Fibroblast of lung (primary cell): ENCODE measurements around the gene NAGLU. TPM values are rescaled to one million over a fixed set of nuclear protein-coding genes. Genes with fewer than 3 reads are reported as not detected.
"Not testable (repeated sequence)": the region's sequence is repeated elsewhere in the genome, so short reads cannot be mapped to it uniquely, and the experiment has no call there.

Source experiments
- DNase-seq, 2 donors: peaks; one replicate each; pipeline versions ENCODE4 v3.0.0 to v3.0.0-alpha.2; 2010; ENCODE audit warnings: low read depth in 2 of 2
- H2AFZ ChIP-seq: 2 replicates; pipeline ENCODE4 v1.5.1; 2012; ENCODE audit warnings: low read length, control low read depth, inconsistent platforms
- H3K27ac ChIP-seq: 2 replicates; pipeline ENCODE4 v1.5.1; 2011; ENCODE audit warnings: low read length, control low read depth; ENCODE audit not compliant: insufficient read depth
- H3K27me3 ChIP-seq: 2 replicates; pipeline ENCODE4 v1.5.1; 2011; ENCODE audit warnings: mild to moderate bottlenecking, low read length; ENCODE audit not compliant: control insufficient read depth, insufficient read depth
- H3K36me3 ChIP-seq: 2 replicates; pipeline ENCODE4 v1.5.1; 2011; ENCODE audit warnings: low read length; ENCODE audit not compliant: control insufficient read depth, insufficient read depth
- H3K4me1 ChIP-seq: 2 replicates; pipeline ENCODE4 v1.5.1; 2011; ENCODE audit warnings: low read length; ENCODE audit not compliant: control insufficient read depth, insufficient read depth; ENCODE audit errors: extremely low read depth
- H3K4me2 ChIP-seq: 2 replicates; pipeline ENCODE4 v1.5.1; 2011; ENCODE audit warnings: low read length, control low read depth; ENCODE audit not compliant: insufficient read depth; ENCODE audit errors: extremely low read depth
- H3K4me3 ChIP-seq, 4 experiments: fragments of 200-600 bp in 1 of 4; sonication (generic) in 1 of 4; replicated peaks in 1 of 4; 2 replicates each; pipeline ENCODE4 v1.5.1; 2011 to 2016; ENCODE audit warnings: low read length in 4 of 4, low read depth in 3 of 4, mild to moderate bottlenecking in 3 of 4, control low read depth in 2 of 4, inconsistent platforms in 1 of 4, mixed read lengths in 1 of 4; ENCODE audit not compliant: insufficient read depth in 1 of 4; ENCODE audit errors: control extremely low read depth in 1 of 4
- H3K79me2 ChIP-seq: 2 replicates; pipeline ENCODE4 v1.5.1; 2012; ENCODE audit warnings: mild to moderate bottlenecking, low read length, inconsistent platforms; ENCODE audit not compliant: control insufficient read depth, insufficient read depth
- H3K9ac ChIP-seq: 2 replicates; pipeline ENCODE4 v1.5.1; 2011; ENCODE audit warnings: mild to moderate bottlenecking, low read length, control low read depth; ENCODE audit not compliant: insufficient read depth
- H3K9me3 ChIP-seq: 2 replicates; pipeline ENCODE4 v1.5.1; 2012; ENCODE audit warnings: low read depth, low read length; ENCODE audit not compliant: control insufficient read depth, insufficient read depth
- H4K20me1 ChIP-seq: 2 replicates; pipeline ENCODE4 v1.5.1; 2011; ENCODE audit warnings: low read length; ENCODE audit not compliant: control insufficient read depth, insufficient read depth; ENCODE audit errors: extremely low read depth
- EZH2 ChIP-seq: IDR thresholded peaks from 2 replicates; pipeline ENCODE4 v1.5.1; 2012; ENCODE audit warnings: low read length, control low read depth, mild to moderate bottlenecking; ENCODE audit errors: missing control alignments
- polyA plus RNA-seq, 2 donors: library from polyadenylated mRNA; depleted of rRNA in 1 of 2; stranded (reverse) in 1 of 2; unstranded in 1 of 2; fragments of >200 nt; gene quantifications; 2 replicates each; pipeline ENCODE4 v1.2.1, GENCODE V29; 2011 to 2012; ENCODE audit warnings: missing spikeins in 1 of 2
- total RNA-seq: library from RNA; depleted of rRNA; stranded (reverse); fragments of >200 nt; gene quantifications from 2 replicates; pipeline ENCODE4 v1.2.1, GENCODE V29; 2014
- TF ChIP-seq, protein P1 (sequence below), 2 donors: IDR thresholded peaks in 1 of 2; conservative IDR thresholded peaks in 1 of 2; 1 replicate in 1 of 2; 2 replicates in 1 of 2; pipeline ENCODE4 v1.5.1; 2011 to 2012; ENCODE audit warnings: low read length in 2 of 2, control low read depth in 1 of 2, inconsistent platforms in 1 of 2, low read depth in 1 of 2, mild to moderate bottlenecking in 1 of 2

NAGLU gene
- total and polyA plus RNA-seq, 2 donors (not counting 1 experiment from before 2014, with no cell fraction given): 19.5 to 31.9 TPM

GRCh38 chr17:42555122-42555622, 19.1 kb downstream of the NAGLU start:
- Histone ChIP-seq H3K4me1 (peaks cover 3% of the 10 kb centered on the region), H3K9ac (peak overlapping the region; percentile 78), H3K4me2 (peak overlapping the region; percentile 97), H3K27ac (peak overlapping the region; percentile 84), H3K79me2 (peaks cover 4% of the 10 kb centered on the region), H3K27me3 (no peaks in the 10 kb centered on the region), H4K20me1 (no peaks in the 10 kb centered on the region), H3K36me3 (peaks cover 4% of the 10 kb centered on the region), H3K9me3 (no peaks in the 10 kb centered on the region), H3K4me3 (peak overlapping the region; percentile 79 to 88 (median 86)), H2AFZ (peak overlapping the region; percentile 75)
- no peak for TF ChIP-seq EZH2
- TF ChIP-seq, protein P1, sequence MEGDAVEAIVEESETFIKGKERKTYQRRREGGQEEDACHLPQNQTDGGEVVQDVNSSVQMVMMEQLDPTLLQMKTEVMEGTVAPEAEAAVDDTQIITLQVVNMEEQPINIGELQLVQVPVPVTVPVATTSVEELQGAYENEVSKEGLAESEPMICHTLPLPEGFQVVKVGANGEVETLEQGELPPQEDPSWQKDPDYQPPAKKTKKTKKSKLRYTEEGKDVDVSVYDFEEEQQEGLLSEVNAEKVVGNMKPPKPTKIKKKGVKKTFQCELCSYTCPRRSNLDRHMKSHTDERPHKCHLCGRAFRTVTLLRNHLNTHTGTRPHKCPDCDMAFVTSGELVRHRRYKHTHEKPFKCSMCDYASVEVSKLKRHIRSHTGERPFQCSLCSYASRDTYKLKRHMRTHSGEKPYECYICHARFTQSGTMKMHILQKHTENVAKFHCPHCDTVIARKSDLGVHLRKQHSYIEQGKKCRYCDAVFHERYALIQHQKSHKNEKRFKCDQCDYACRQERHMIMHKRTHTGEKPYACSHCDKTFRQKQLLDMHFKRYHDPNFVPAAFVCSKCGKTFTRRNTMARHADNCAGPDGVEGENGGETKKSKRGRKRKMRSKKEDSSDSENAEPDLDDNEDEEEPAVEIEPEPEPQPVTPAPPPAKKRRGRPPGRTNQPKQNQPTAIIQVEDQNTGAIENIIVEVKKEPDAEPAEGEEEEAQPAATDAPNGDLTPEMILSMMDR (conservative IDR thresholded peaks at IDR 0.05 in 1 of 2, IDR thresholded peaks at IDR 0.05 in 1 of 2; ENCODE audit: low read depth in 1 of 2, low read length in 2 of 2): no peak
- DNase-seq: no peak

- H3K9ac ChIP-seq: not testable (repeated sequence)
Observed at GRCh38 chr17:42555961-42556617, 20.0 kb downstream of the NAGLU start.

GRCh38 chr17:42559075-42559474, 23.0 kb downstream of the NAGLU start:
- Histone ChIP-seq H3K36me3 (no peaks in the 10 kb centered on the region), H3K4me2 (no peak overlapping the region), H3K27ac (no peak overlapping the region), H3K4me1 (peaks cover 14% of the 10 kb centered on the region), H3K9me3 (no peaks in the 10 kb centered on the region), H3K27me3 (no peaks in the 10 kb centered on the region), H2AFZ (no peak overlapping the region), H4K20me1 (no peaks in the 10 kb centered on the region), H3K9ac (no peak overlapping the region), H3K4me3 (no peak overlapping the region), H3K79me2 (peaks cover 26% of the 10 kb centered on the region)
- TF ChIP-seq, protein P1 (conservative IDR thresholded peaks at IDR 0.05 in 1 of 2, IDR thresholded peaks at IDR 0.05 in 1 of 2; ENCODE audit: low read depth in 1 of 2, low read length in 2 of 2): no peak
- no peak for TF ChIP-seq EZH2
- DNase-seq: no peak

More at GRCh38 chr17:42555961-42556617, 20.0 kb downstream of the NAGLU start:
- H3K4me2 ChIP-seq, DNase-seq, H3K27me3 ChIP-seq, H3K9me3 ChIP-seq, H3K4me3 ChIP-seq, H3K36me3 ChIP-seq, H4K20me1 ChIP-seq, H3K79me2 ChIP-seq, H3K4me1 ChIP-seq, H3K27ac ChIP-seq, H2AFZ ChIP-seq: not testable (repeated sequence)
